Measurements from ENCODE around the gene TNRC6B.

The TNRC6B gene

DNA sequence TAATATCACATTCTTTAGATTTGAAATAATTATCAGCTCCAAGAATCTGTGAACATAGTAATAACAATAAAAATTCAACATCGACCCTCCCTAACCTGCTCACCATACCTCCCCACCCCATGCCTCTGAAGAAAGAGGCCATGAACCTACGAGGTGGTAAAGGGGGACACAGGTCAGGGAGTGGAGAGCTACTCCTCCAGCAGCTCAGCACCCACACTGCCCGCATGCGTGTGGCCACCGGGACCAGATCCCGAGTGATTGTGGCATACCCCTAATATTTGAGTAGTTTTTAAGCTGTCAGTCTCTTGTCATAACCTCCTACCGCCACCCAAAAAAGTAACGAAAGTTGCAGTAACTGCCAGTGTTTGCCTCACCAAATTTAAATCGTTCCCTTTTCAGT is 151.7 kb downstream of the TNRC6B start:
- peaks cover 8% of the 10 kb centered on the region for H3K4me1 ChIP-seq
- no peak for DNase-seq
- H3K36me3 ChIP-seq = peaks cover 7% of the 10 kb centered on the region; the same call in 1 of the 2 replicates
- H3K27me3 ChIP-seq = no peaks in the 10 kb centered on the region
- H3K9me3 ChIP-seq = no peaks in the 10 kb centered on the region
- TF ChIP-seq, protein P1, sequence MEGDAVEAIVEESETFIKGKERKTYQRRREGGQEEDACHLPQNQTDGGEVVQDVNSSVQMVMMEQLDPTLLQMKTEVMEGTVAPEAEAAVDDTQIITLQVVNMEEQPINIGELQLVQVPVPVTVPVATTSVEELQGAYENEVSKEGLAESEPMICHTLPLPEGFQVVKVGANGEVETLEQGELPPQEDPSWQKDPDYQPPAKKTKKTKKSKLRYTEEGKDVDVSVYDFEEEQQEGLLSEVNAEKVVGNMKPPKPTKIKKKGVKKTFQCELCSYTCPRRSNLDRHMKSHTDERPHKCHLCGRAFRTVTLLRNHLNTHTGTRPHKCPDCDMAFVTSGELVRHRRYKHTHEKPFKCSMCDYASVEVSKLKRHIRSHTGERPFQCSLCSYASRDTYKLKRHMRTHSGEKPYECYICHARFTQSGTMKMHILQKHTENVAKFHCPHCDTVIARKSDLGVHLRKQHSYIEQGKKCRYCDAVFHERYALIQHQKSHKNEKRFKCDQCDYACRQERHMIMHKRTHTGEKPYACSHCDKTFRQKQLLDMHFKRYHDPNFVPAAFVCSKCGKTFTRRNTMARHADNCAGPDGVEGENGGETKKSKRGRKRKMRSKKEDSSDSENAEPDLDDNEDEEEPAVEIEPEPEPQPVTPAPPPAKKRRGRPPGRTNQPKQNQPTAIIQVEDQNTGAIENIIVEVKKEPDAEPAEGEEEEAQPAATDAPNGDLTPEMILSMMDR (IDR thresholded peaks at IDR 0.05; ENCODE audit: low read depth, low read length) = no peak
- no peak overlapping the region for H3K4me3 ChIP-seq (ENCODE audit: low read depth, low read length)

DNA sequence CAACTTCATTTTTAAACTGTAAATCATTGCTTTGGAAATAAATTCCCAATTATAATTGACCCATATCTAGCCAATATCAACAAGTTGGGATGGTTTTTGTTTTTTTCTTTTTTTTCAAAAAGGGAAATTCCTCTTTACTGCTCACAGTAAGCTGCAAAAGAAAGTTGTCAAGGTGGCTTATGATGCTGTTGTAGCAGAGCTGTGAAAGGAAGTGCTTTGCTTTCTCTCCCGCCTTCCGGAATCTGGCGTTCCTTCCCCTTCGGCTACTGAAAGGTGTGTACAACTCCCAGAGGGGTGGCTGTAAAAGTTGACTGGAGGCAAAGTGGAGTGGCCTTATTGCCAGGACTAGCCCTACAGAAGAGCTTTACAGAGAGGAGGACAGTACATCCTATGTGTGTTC is 152.4 kb downstream of the TNRC6B start:
- Histone ChIP-seq H3K36me3 (peaks cover 7% of the 10 kb centered on the region; the same call in 1 of the 2 replicates), H3K4me1 (peaks cover 12% of the 10 kb centered on the region), H3K27me3 (no peaks in the 10 kb centered on the region), H3K4me3 (ENCODE audit: low read depth, low read length) (no peak overlapping the region), H3K9me3 (no peaks in the 10 kb centered on the region)
- TF ChIP-seq, protein P1 (IDR thresholded peaks at IDR 0.05; ENCODE audit: low read depth, low read length) = no peak
- no peak for DNase-seq

DNA sequence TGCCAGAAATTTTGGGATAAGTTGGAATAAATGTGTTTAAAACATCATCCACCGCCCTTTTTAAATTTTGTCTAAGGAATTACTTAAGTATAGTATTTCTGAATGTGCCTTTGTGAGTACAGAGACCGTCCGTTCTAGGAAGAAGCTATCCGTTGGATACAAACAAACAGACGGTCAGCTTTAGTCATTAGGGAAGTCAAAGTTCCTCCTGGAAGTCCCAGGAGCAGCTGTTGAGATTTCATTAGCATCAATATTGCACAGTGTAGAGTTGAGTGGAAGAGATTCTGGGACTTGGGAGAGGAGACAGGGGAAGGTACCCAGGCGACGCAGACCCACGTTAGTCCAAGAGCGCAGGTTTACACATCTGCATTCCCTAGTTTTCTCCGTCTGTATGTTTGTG is 152.9 kb downstream of the TNRC6B start:
- Histone ChIP-seq H3K36me3 (peaks cover 2% of the 10 kb centered on the region; the same call in 1 of the 2 replicates), H3K4me1 (peaks cover 12% of the 10 kb centered on the region), H3K4me3 (ENCODE audit: low read depth, low read length) (no peak overlapping the region), H3K9me3 (no peaks in the 10 kb centered on the region), H3K27me3 (no peaks in the 10 kb centered on the region)
- DNase-seq = no peak
- TF ChIP-seq, protein P1 (IDR thresholded peaks at IDR 0.05; ENCODE audit: low read depth, low read length) = no peak

GRCh38 chr22:40331706-40332105 is 154.0 kb downstream of the TNRC6B start:
- H3K4me1 ChIP-seq = peaks cover 12% of the 10 kb centered on the region
- no peaks in the 10 kb centered on the region for H3K9me3 ChIP-seq
- no peaks in the 10 kb centered on the region for H3K27me3 ChIP-seq
- DNase-seq = no peak
- H3K4me3 ChIP-seq (ENCODE audit: low read depth, low read length) = no peak overlapping the region
- H3K36me3 ChIP-seq = no peaks in the 10 kb centered on the region
- TF ChIP-seq, protein P1 (IDR thresholded peaks at IDR 0.05; ENCODE audit: low read depth, low read length) = no peak

GRCh38 chr22:40332319-40332781 is 154.6 kb downstream of the TNRC6B start:
- no peak for DNase-seq
- Histone ChIP-seq H3K9me3 (no peaks in the 10 kb centered on the region), H3K4me3 (ENCODE audit: low read depth, low read length) (no peak overlapping the region), H3K36me3 (no peaks in the 10 kb centered on the region), H3K27me3 (no peaks in the 10 kb centered on the region), H3K4me1 (peaks cover 12% of the 10 kb centered on the region)
- TF ChIP-seq, protein P1 (IDR thresholded peaks at IDR 0.05; ENCODE audit: low read depth, low read length) = no peak

DNA sequence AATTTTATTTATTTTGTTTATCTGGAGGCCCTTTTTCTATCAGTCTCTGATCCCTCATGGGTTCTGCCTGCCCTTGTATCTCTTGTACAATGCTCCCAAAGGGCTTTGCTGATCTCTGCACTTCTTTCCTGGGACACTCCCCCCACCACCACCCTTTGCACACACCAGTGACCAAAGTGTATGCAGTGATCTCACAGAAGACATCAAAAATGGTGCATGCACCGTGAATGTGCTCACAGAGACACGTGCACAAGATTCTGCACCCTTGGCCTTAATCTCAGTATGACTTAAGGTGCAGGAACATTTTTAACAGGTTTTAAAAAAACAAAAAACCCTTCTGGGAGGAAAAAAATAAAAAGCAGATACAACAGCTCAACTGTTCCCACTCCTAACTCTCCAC is 156.3 kb downstream of the TNRC6B start:
- no peak for DNase-seq
- H3K4me1 ChIP-seq = peaks cover 12% of the 10 kb centered on the region
- H3K4me3 ChIP-seq (ENCODE audit: low read depth, low read length) = no peak overlapping the region
- H3K9me3 ChIP-seq = no peaks in the 10 kb centered on the region
- TF ChIP-seq, protein P1 (IDR thresholded peaks at IDR 0.05; ENCODE audit: low read depth, low read length) = no peak
- no peaks in the 10 kb centered on the region for H3K36me3 ChIP-seq
- no peaks in the 10 kb centered on the region for H3K27me3 ChIP-seq

Data from BE2C (cell line).